Retinal pigment epithelial cell (primary cell): ENCODE results near the gene APBB1.

Experiments
- DNase-seq: peaks from one replicate; pipeline ENCODE4 v3.0.0-alpha.2; 2010; ENCODE audit warnings: low read depth
- H3K4me3 ChIP-seq: 2 replicates; pipeline ENCODE4 v1.5.1; 2011; ENCODE audit warnings: mild to moderate bottlenecking, low read length, control low read depth, moderate library complexity
- CTCF ChIP-seq: conservative IDR thresholded peaks from 2 replicates; pipeline ENCODE4 v1.5.1; 2011; ENCODE audit warnings: low read depth, low read length, control low read depth, inconsistent platforms

Gene APBB1

GRCh38 chr11:6417907-6418556, 862 bp downstream of the APBB1 start:
- no peak for DNase-seq
- TF ChIP-seq CTCF: no peak
- peak overlapping the region; percentile 51 for H3K4me3 ChIP-seq

DNA sequence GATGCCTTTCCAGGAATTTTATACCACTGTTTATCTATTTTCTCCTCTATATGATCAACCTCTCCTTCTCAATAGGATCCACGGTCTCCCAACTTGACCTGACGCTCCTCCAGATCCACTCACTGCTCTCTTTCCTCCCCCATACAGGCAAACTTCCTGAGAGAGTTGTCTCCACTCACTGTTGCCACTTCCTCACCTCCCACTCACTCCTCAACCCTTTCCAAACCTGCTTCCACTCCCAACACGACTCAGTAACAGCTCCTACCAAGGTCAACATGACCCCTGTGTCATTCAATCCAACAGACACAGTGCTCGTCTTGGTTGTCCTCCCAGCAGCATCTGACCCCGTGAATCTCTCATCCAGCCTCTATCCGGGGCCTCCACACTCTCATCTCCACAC, 3.1 kb downstream of the APBB1 start:
- TF ChIP-seq CTCF: no peak
- DNase-seq: no peak
- no peak overlapping the region for H3K4me3 ChIP-seq

GRCh38 chr11:6414874-6415328, 4.0 kb downstream of the APBB1 start:
- no peak for DNase-seq
- no peak overlapping the region for H3K4me3 ChIP-seq
- no peak for TF ChIP-seq CTCF

DNA sequence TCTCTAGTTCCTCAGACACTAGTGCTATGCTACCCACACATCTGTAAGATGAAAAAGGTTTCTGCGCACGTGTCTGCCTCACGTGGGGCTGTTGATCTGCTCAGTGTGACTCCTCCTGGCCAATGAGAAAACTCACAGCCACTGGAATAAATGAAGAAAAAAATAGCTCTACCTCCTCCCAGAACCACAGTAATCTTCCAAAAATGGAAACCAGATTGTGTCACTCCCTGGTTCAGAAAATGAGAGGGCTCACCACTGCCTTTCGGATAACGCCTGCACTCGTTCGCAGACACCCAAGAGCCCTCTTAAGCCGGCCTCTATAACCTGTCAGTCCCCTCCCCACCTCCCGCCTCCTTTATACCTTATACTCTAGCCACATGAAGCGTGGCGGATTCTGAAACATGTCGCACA, 5.1 kb downstream of the APBB1 start:
- TF ChIP-seq CTCF: no peak
- H3K4me3 ChIP-seq: no peak overlapping the region
- no peak for DNase-seq

GRCh38 chr11:6411594-6412031, 7.3 kb downstream of the APBB1 start:
- no peak for DNase-seq
- H3K4me3 ChIP-seq: no peak overlapping the region
- TF ChIP-seq CTCF: no peak

DNA sequence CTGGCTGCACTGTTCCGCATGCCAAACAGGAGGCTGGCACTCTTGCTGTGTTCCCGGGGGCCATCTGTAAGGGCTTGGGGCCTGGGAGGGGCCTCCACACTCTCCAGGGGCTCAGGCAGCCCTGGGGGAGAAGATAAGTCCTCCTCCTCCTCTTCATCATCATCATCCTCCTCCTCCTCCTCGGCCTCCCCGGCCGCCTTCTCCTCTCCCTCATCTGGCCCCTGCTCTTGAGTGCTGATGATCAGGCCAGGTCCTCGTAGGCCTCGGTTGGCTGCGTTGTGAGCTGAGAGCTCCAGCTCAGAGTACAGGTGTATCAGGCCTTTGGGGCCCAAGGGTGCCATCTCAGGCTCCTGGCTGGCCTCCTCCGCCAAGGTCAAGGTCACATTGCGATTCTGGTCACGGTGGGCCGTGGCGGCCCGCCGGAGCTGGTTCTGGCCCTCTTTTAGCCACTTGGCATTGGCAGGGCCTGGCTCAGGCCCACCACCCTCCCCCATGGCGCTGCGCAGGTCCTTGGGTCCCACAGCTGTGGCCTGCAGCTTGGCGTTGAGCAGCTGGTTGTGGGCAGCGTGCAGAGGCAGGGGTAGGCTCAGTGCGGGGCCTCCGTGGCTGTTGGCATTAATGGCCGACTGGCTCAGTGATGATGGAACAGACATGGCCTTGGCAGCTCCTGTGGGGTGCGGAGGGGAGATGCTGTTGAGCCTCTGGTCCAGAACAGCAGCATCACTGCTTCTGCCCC, 8.0 kb downstream of the APBB1 start:
- H3K4me3 ChIP-seq: no peak overlapping the region
- TF ChIP-seq CTCF: no peak
- no peak for DNase-seq

- no peak overlapping the region for H3K4me3 ChIP-seq
- TF ChIP-seq CTCF: no peak
- no peak for DNase-seq
Measured at GRCh38 chr11:6406370-6406769, 12.5 kb downstream of the APBB1 start.
